ENCODE results near the gene MND1.
"Not testable (repeated sequence)": the region's sequence is repeated elsewhere in the genome, so short reads cannot be mapped to it uniquely, and the experiment has no call there.

MND1 gene

DNA sequence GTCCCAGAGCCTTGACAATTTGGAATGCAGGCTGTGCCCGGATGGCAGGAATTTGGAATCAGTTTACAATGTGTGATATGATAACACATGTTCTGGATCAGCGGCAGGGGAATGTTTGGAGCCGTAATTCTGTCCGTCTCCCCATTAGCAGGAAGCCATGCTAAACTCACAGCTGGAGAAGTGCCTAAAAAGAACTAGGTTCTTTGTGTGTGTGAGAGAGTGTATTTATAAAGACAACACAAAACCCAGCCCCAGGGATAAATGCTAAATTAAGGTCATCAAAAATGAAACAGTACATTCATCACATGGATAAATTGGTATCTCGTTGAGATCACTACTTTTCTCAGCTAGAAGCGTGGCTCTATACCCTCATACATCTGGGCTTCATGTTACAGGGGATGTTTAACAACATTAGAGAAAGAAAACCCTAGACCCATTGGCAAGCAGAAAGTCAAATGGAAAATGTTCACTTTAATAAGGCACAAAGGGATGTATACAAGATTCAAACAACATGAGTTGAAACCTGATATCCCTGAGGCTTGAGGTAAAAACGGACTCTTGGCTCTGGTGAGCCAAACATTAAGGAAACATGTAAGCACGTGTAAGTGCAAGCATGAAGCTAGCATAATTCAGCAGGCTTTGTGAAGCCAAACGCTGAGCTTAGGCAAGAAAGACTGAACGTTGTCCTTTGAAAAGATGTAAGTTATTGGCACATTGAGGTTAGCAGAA is 103.7 kb downstream of the MND1 start:
- DNase-seq, result no peak

DNA sequence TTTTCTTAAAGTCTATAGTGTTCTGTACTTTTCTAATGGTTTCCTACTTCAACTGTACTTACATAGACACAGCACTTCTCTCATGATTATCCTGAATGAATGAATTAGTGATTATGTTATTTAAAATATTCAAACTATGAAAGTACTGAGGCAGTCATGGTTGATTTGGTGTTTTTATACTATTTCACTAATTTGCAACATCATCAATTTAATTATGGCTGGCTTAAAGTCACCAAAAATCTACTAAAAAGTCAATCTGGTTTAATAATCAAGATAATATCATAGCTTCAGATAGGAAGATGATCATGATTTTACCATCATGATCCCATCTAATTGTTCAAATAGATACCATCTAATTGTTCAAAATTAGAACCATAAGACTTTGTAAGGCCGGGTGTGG is 104.8 kb downstream of the MND1 start:
- DNase-seq, result no peak

DNA sequence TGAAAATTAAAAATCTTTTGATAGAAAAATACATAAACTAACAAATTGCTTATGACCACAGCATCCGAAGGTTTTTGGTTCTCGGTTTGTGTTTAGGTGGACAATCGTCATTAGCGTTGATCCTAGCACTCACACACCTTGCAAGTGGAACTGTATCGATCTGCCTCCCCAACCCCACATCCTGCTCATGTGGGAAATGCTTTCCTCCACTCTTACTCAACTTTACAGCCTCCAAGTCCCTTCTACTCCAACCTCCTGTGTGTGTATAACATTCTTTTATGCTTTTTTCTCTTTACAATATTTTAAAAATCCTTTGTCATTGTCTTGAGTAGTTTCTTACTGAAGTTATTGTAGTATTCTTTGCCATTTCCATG is 106.0 kb downstream of the MND1 start:
- no peak for DNase-seq

DNA sequence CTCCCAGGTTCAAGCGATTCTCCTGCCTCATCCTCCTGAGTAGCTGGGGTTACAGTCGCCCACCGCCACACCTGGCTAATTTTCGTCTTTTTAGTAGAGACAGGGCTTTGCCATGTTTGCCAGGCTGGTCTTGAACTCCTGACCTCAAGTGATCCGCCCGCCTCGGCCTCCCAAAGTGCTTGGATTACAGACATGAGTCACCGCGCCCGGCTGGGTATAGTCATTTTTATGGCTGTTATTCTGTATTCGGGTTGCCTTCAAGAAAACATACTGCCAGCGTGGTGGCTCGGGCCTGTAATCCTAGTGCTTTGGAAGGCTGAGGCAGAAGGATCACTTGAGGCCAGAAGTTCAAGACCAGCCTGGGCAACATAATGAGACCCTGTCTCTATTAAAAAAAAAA is 106.7 kb downstream of the MND1 start:
- not testable (repeated sequence) for DNase-seq

DNA sequence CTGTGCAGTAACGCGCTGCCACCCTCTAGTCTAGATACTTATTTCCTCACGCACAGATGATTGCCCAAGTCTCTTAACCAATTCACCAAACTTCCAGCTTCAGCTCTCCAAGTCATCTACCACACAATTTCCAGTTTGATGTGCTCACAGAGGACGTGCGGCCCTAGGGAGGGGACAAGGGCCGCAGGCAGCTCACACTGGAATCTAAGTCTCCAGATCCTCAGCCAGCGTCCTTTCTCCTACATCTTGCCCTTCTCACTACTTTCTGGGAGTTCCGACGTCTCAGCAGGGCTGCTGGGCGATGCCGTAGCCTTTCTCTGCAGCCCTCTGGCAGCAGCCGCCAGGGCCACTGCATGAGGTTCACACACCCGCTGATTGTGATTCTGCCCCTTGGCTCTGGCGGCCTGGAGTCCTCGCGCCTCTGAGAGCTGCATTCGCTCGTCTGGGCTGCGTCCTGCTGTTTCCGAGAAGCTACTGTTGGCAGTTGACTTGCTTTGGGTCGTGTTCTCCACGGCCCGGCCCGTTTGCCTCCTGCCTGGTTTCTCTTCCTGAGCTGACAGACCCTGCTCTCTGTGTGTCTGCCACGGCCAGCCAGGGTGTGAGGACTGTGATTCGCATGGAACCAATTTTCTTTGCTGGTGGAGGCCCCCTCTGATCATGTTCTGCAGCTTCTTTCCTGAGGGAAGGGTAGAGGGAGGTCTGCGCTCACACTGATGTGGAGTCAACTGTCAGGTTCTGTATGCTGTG is 107.6 kb downstream of the MND1 start:
- no peak for DNase-seq

DNA sequence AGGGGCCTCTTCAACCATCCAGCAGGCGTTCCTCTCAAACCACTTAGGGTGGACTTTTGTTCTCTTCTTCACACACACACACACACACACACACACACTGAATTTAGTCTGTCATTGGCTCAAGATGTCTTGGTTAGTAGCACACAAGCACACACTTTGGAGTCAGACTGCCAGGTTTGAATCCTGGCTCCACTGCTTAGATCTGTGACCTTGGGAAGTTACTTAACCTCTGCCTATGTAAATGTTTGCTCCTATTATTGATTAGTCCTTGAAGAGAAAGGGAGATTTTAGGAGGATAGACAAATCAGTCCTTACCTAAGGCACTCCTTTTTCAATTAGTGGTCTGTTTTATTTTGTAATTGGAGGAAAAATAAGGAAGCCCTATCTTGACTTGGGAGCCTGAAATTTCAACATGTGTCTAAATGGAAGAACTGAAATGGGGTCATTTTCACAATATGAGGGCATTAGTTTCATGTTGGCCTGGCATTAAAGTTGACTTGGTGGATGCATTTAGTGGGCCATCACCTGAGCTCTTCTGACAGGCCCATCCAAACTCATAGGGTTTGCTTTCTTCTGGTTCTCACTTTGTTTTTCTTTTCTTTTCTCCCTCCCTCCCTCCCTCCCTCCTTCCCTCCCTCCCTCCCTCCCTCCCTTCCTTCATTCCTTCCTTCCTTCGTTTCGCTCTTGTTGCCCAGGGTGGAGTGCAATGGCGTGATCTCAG is 108.3 kb downstream of the MND1 start:
- DNase-seq, result no peak

DNA sequence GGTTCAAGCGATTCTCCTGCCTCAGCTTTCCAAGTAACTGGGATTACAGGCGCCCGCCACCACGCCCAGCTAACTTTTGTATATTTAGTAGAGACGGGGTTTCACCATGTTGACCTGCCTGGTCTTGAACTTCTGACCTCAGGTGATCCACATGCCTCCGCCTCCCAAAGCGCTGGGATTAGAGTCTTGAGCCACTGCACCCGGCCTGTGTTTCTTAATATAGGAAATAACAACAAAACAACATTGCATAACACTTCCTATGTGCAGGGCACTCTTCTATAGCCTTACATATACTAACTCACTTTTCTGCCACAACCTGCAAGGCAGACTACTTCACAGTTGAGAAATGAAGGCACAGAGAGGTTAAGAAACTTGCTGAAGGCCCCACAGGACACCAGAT is 108.9 kb downstream of the MND1 start:
- DNase-seq, result no peak

DNA sequence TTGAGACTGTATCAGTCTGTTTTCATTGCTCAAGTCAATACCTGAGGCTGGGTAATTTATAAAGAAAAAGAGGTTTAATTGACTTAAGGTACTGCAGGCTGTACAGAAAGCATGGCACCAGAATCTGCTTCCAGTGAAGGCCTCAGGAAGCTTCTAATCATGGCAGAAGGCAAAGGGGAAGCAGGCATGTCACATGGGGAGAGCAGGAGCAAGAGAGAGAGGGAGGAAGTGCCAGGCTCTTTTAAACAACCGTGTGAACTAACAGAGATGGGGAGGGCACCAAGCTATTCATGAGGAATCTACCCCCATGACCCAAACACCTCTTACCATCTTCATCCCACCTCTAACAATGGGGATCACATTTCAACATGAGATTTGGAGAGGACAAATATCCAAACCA is 114.5 kb downstream of the MND1 start:
- DNase-seq, result no peak

DNA sequence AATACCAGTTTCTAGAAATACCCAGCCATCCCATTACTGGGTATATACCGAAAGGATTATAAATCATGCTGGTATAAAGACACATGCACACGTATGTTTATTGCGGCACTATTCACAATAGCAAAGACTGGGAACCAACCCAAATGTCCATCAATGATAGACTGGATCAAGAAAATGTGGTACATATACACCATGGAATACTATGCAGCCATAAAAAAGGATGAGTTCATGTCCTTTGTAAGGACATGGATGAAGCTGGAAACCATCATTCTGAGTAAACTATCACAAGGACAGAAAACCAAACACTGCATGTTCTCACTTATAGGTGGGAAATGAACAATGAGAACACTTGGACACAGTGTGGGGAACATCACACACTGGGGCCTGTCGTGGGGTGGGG is 117.1 kb downstream of the MND1 start:
- not testable (repeated sequence) for DNase-seq

DNA sequence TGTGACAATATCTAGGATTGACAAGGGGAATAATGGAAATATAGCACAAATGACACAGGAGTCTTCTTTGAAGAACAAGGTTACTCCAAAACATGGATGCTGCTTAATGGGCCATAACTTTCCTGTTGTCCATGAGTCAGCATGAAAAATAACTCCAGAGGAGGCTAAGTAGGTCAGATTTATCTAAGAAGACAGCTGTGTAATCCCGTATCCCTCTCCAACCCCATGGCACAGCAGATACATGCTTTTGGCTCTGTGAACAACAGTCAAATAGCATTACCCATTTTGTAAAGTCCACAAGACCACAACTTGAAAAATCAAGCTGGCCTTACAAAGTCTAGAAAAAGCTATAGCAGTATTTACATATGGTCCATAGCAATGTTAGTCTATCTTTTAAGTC is 119.6 kb downstream of the MND1 start:
- DNase-seq, result no peak

Measured in activated CD8-positive, alpha-beta memory T cell treated with anti-CD3 and anti-CD28 coated beads, Interleukin-2, amount 50 U/mL, for 4 hours (primary cell).